ENCODE measurements around the gene GPX1. TPM values are rescaled to one million over a fixed set of nuclear protein-coding genes. Genes with fewer than 3 reads are reported as not detected.
A peak's percentile ranks its signal among the peaks of the same experiment; 100 is the strongest.

The GPX1 gene
- total and polyA plus RNA-seq, 12 donors: 85.2 to 267 (median 114) TPM

GRCh38 chr3:49383387-49383786 is 25.2 kb upstream of the GPX1 start:
- Histone ChIP-seq H3K27me3 (no peaks in the 10 kb centered on the region), H3K4me3 (no peak overlapping the region), H3K27ac (no peak overlapping the region), H3K36me3 (peaks cover 0 to 7% (median 0%) of the 10 kb centered on the region in 9 donors), H3K9me3 (no peaks in the 10 kb centered on the region), H3K4me1 (peaks cover 9 to 90% (median 56%) of the 10 kb centered on the region in 9 donors)
- ATAC-seq (peak in 2 of 8 donors; percentile 21 to 23), DNase-seq (no peak)
- no peak for TF ChIP-seq CTCF (IDR thresholded peaks at IDR 0.05)
- WGBS, 2 donors: 65 to 67% methylated on average over 5 of the region's 5 CpGs
- intact Hi-C loops (cut with DNase I): no loop called here

- 66 to 68% methylated on average over 11 of the region's 11 CpGs for WGBS, 2 donors
- ATAC-seq (peak; percentile 13 to 64 (median 49)), DNase-seq (peak; percentile 11 to 17)
- H3K36me3 ChIP-seq: peaks cover 0 to 31% (median 23%) of the 10 kb centered on the region in 9 donors
- TF ChIP-seq CTCF (IDR thresholded peaks at IDR 0.05): no peak
- H3K4me3 ChIP-seq: no peak overlapping the region
- no peaks in the 10 kb centered on the region for H3K27me3 ChIP-seq
- H3K4me1 ChIP-seq: peaks cover 0 to 69% (median 31%) of the 10 kb centered on the region in 9 donors
- H3K27ac ChIP-seq: no peak overlapping the region
- H3K9me3 ChIP-seq: no peaks in the 10 kb centered on the region
- intact Hi-C loops (cut with DNase I): no loop called here
These were observed 20.2 kb upstream of the GPX1 start for GRCh38 chr3:49378249-49378895.

GRCh38 chr3:49377483-49377882 is 19.3 kb upstream of the GPX1 start:
- Histone ChIP-seq H3K36me3 (peaks cover 0 to 38% (median 30%) of the 10 kb centered on the region in 9 donors), H3K4me1 (peaks cover 0 to 69% (median 29%) of the 10 kb centered on the region in 9 donors), H3K4me3 (no peak overlapping the region), H3K9me3 (no peaks in the 10 kb centered on the region), H3K27me3 (no peaks in the 10 kb centered on the region), H3K27ac (no peak overlapping the region)
- DNase-seq: no peak
- TF ChIP-seq CTCF (IDR thresholded peaks at IDR 0.05): no peak
- intact Hi-C loops (cut with DNase I): no loop called here
- ATAC-seq: peak in 2 of 8 donors; percentile 20 to 39
- 94 to 97% methylated on average over 1 of the region's 1 CpG for WGBS, 2 donors

GRCh38 chr3:49371946-49372345 is 13.8 kb upstream of the GPX1 start:
- no peaks in the 10 kb centered on the region for H3K27me3 ChIP-seq
- ATAC-seq (no peak), DNase-seq (no peak)
- H3K36me3 ChIP-seq: peaks cover 0 to 89% (median 59%) of the 10 kb centered on the region in 9 donors
- H3K27ac ChIP-seq: no peak overlapping the region
- no peak overlapping the region for H3K4me3 ChIP-seq
- no peak for TF ChIP-seq CTCF (IDR thresholded peaks at IDR 0.05)
- intact Hi-C loops (cut with DNase I): no loop called here
- H3K9me3 ChIP-seq: no peaks in the 10 kb centered on the region
- peaks cover 0 to 25% (median 0%) of the 10 kb centered on the region in 9 donors for H3K4me1 ChIP-seq

All from heart right ventricle (tissue), 16 donors.